HG03175 (cell line): ENCODE results near the gene SCFD2.
A peak's percentile ranks its signal among the peaks of the same experiment; 100 is the strongest.
"Not testable (repeated sequence)": the region's sequence is repeated elsewhere in the genome, so short reads cannot be mapped to it uniquely, and the experiment has no call there.

Experiments
- ATAC-seq: cut with Tn5 transposase; IDR thresholded peaks from one replicate; pipeline ENCODE4 v1.9.1; 2021; ENCODE audit warnings: mild to moderate bottlenecking, moderate library complexity; ENCODE audit not compliant: unreplicated experiment

Gene SCFD2

GRCh38 chr4:52996261-52997131, 369.4 kb downstream of the SCFD2 start:
- ATAC-seq, result no peak

- ATAC-seq, result no peak
Observed at GRCh38 chr4:52995360-52996030, 370.4 kb downstream of the SCFD2 start.

- no peak for ATAC-seq
Observed at GRCh38 chr4:52994567-52994966, 371.3 kb downstream of the SCFD2 start.

GRCh38 chr4:52993771-52994170, 372.1 kb downstream of the SCFD2 start:
- ATAC-seq, result no peak

- ATAC-seq, result not testable (repeated sequence)
Observed at GRCh38 chr4:52992551-52992950, 373.3 kb downstream of the SCFD2 start.

- ATAC-seq, result no peak
Observed at GRCh38 chr4:52991472-52991871, 374.4 kb downstream of the SCFD2 start.

- no peak for ATAC-seq
Observed at GRCh38 chr4:52990706-52991105, 375.2 kb downstream of the SCFD2 start.

GRCh38 chr4:52989865-52990264, 376.0 kb downstream of the SCFD2 start:
- no peak for ATAC-seq

- no peak for ATAC-seq
Observed at GRCh38 chr4:52987392-52988056, 378.3 kb downstream of the SCFD2 start.

GRCh38 chr4:52984462-52984881, 381.4 kb downstream of the SCFD2 start:
- ATAC-seq, result no peak

GRCh38 chr4:52983563-52984303, 382.1 kb downstream of the SCFD2 start:
- ATAC-seq, result peak; percentile 41

- ATAC-seq, result no peak
Observed at GRCh38 chr4:52982946-52983340, 382.9 kb downstream of the SCFD2 start.

- ATAC-seq, result no peak
Observed at GRCh38 chr4:52982255-52982945, 383.5 kb downstream of the SCFD2 start.

- no peak for ATAC-seq
Observed at GRCh38 chr4:52979821-52980590, 385.9 kb downstream of the SCFD2 start.

- no peak for ATAC-seq
Observed at GRCh38 chr4:52979020-52979419, 386.8 kb downstream of the SCFD2 start.

GRCh38 chr4:52977252-52977651, 388.6 kb downstream of the SCFD2 start:
- ATAC-seq, result no peak

GRCh38 chr4:52976523-52977230, 389.2 kb downstream of the SCFD2 start:
- ATAC-seq, result no peak

GRCh38 chr4:52968691-52969090, 397.2 kb downstream of the SCFD2 start:
- ATAC-seq, result no peak

GRCh38 chr4:52968241-52968640, 397.6 kb downstream of the SCFD2 start:
- ATAC-seq, result no peak
